Stomach (tissue), 4 donors: ENCODE measurements around the gene CTIF.

Experiments
- CTCF ChIP-seq, 7 experiments: fragments of 450-650 bp in 4 of 7; fragments of 200-600 bp in 3 of 7; sonication (generic) in 3 of 7; IDR thresholded peaks; one replicate each; pipeline ENCODE4 v1.5.1; 2016 to 2019; ENCODE audit warnings: antibody characterized with exemption in 7 of 7, control low read depth in 2 of 7, mild to moderate bottlenecking in 1 of 7
- EP300 ChIP-seq: sonication (generic); formaldehyde crosslinking; IDR thresholded peaks from one replicate; pipeline ENCODE4 v1.6.1; 2017; ENCODE audit warnings: antibody characterized with exemption
- POLR2A ChIP-seq, 4 donors: fragments of 450-650 bp; IDR thresholded peaks; one replicate each; pipeline ENCODE4 v1.6.1; 2016; ENCODE audit warnings: antibody characterized with exemption in 4 of 4, control low read depth in 2 of 4, mild to moderate bottlenecking in 1 of 4, moderate library complexity in 1 of 4
- POLR2AphosphoS5 ChIP-seq, 3 donors: sonication (generic); formaldehyde crosslinking; IDR thresholded peaks; one replicate each; pipeline ENCODE4 v1.6.1; 2016; ENCODE audit warnings: antibody characterized with exemption in 3 of 3

- TF ChIP-seq CTCF (IDR thresholded peaks at IDR 0.05) = no peak
- TF ChIP-seq POLR2A (IDR thresholded peaks at IDR 0.05) = no peak
- TF ChIP-seq EP300 = no peak
- TF ChIP-seq POLR2AphosphoS5 (IDR thresholded peaks at IDR 0.05) = no peak
Measured at GRCh38 chr18:48645427-48646002, 106.7 kb downstream of the CTIF start.
